Neuronal stem cell (in vitro differentiated cells): ENCODE results near the gene LRRC26.

ENCODE experiments used
- DNase-seq: peaks from one replicate; pipeline ENCODE4 v3.0.0-alpha.2; 2013; ENCODE audit warnings: low spot score
- H2AFZ ChIP-seq: one replicate; pipeline ENCODE4 v1.6.1; 2013; ENCODE audit warnings: mild to moderate bottlenecking, low read length, inconsistent platforms
- H2AK5ac ChIP-seq: 2 replicates; pipeline ENCODE4 v1.6.1; 2013; ENCODE audit warnings: low read depth, mild to moderate bottlenecking, inconsistent platforms, low read length, moderate library complexity, mixed read lengths
- H2BK120ac ChIP-seq: 2 replicates; pipeline ENCODE4 v1.6.1; 2013; ENCODE audit warnings: low read depth, mild to moderate bottlenecking, inconsistent platforms, low read length, moderate library complexity, mixed read lengths
- H2BK12ac ChIP-seq: one replicate; pipeline ENCODE4 v1.6.1; 2013; ENCODE audit warnings: low read length, inconsistent platforms
- H2BK15ac ChIP-seq: 2 replicates; pipeline ENCODE4 v1.6.1; 2013; ENCODE audit warnings: mild to moderate bottlenecking, low read length, inconsistent platforms, mixed read lengths
- H2BK5ac ChIP-seq: one replicate; pipeline ENCODE4 v1.6.1; 2013; ENCODE audit warnings: inconsistent platforms, mild to moderate bottlenecking, low read length, moderate library complexity
- H3K14ac ChIP-seq: one replicate; pipeline ENCODE4 v1.6.1; 2013; ENCODE audit warnings: low read length, inconsistent platforms
- H3K18ac ChIP-seq: 2 replicates; pipeline ENCODE4 v1.6.1; 2013; ENCODE audit warnings: low read length, inconsistent platforms
- H3K23ac ChIP-seq: 2 replicates; pipeline ENCODE4 v1.6.1; 2013; ENCODE audit warnings: low read depth, mild to moderate bottlenecking, mixed read lengths, low read length, inconsistent platforms; ENCODE audit not compliant: poor library complexity
- H3K27ac ChIP-seq: replicated peaks from 3 replicates; pipeline ENCODE4 v1.5.1; 2013; ENCODE audit warnings: low read length, inconsistent platforms
- H3K27me3 ChIP-seq, 3 experiments: 2 replicates each; pipeline ENCODE4 v1.6.1; 2013; ENCODE audit warnings: low read length in 3 of 3, mild to moderate bottlenecking in 2 of 3, inconsistent platforms in 1 of 3, low read depth in 1 of 3, mixed read lengths in 1 of 3, moderate library complexity in 1 of 3; ENCODE audit not compliant: control insufficient read depth in 3 of 3, insufficient read depth in 3 of 3
- H3K36me3 ChIP-seq, 2 donors: replicated peaks in 1 of 2; 2 replicates each; pipeline ENCODE4 v1.6.1; 2013; ENCODE audit warnings: low read length in 2 of 2; ENCODE audit not compliant: control insufficient read depth in 2 of 2, insufficient read depth in 2 of 2
- H3K4ac ChIP-seq: 2 replicates; pipeline ENCODE4 v1.6.1; 2013; ENCODE audit warnings: inconsistent platforms, mild to moderate bottlenecking, low read length, moderate library complexity
- H3K4me1 ChIP-seq, 2 donors: 1 replicate in 1 of 2; 2 replicates in 1 of 2; pipeline ENCODE4 v1.6.1; 2013; ENCODE audit warnings: low read length in 2 of 2, low read depth in 1 of 2; ENCODE audit not compliant: control insufficient read depth in 2 of 2, insufficient read depth in 1 of 2
- H3K4me2 ChIP-seq: one replicate; pipeline ENCODE4 v1.6.1; 2013; ENCODE audit warnings: mild to moderate bottlenecking, low read length, inconsistent platforms; ENCODE audit not compliant: insufficient read depth, poor library complexity, severe bottlenecking
- H3K4me3 ChIP-seq, 2 donors: 2 replicates each; pipeline ENCODE4 v1.5.1; 2013; ENCODE audit warnings: low read length in 2 of 2, mild to moderate bottlenecking in 2 of 2, inconsistent platforms in 1 of 2, moderate library complexity in 1 of 2
- H3K79me1 ChIP-seq: one replicate; pipeline ENCODE4 v1.6.1; 2013; ENCODE audit warnings: low read depth, mild to moderate bottlenecking, inconsistent platforms, low read length, moderate library complexity
- H3K9ac ChIP-seq: one replicate; pipeline ENCODE4 v1.6.1; 2013; ENCODE audit warnings: mild to moderate bottlenecking, low read depth, low read length, inconsistent platforms; ENCODE audit not compliant: poor library complexity
- H3K9me3 ChIP-seq, 2 donors: replicated peaks in 1 of 2; 2 replicates each; pipeline versions ENCODE3 to v1.6.1; 2013; ENCODE audit warnings: low read length in 2 of 2, mild to moderate bottlenecking in 2 of 2, inconsistent platforms in 1 of 2, low read depth in 1 of 2, mixed read lengths in 1 of 2, moderate library complexity in 1 of 2; ENCODE audit not compliant: control insufficient read depth in 2 of 2, insufficient read depth in 1 of 2
- H4K8ac ChIP-seq: one replicate; pipeline ENCODE4 v1.6.1; 2013; ENCODE audit warnings: low read depth, mild to moderate bottlenecking, inconsistent platforms, low read length, moderate library complexity
- H4K91ac ChIP-seq: one replicate; pipeline ENCODE4 v1.6.1; 2013; ENCODE audit warnings: low read length, low read depth, mild to moderate bottlenecking, inconsistent platforms; ENCODE audit not compliant: poor library complexity
- WGBS, 2 donors: extraction: QIAGEN DNeasy Blood & Tissue Kit; methylation state at CpG; one replicate each; pipeline ENCODE4 v1.1.7; 2013; ENCODE audit warnings: missing lambda C conversion rate in 2 of 2, mixed read lengths in 1 of 2; ENCODE audit not compliant: insufficient read length in 2 of 2, insufficient replicate concordance in 1 of 2; ENCODE audit errors: extremely low coverage in 2 of 2; 5-methylcytosine and 5-hydroxymethylcytosine counted together

LRRC26 gene

DNA sequence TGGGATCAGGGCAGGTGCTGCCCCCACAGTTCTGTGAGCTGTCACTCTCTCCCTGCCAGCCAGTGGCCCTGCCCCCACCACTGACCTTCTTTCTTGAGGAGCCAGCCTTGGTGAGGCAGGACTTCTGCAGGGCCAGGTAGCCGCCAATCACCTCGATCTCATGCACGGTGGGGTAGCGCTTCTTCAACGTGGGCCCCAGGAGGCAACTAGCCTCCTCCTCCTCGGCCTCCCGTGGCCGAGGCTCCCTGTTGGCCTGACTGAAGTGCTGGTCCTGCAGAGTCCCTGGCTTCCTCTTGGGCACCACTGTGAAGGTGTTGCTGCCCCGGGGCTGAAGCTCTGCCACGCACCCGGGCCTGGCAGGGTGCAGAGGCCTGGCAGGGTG lies 29.0 kb upstream of the LRRC26 start:
- Histone ChIP-seq H3K36me3 (peaks cover 0 to 8% of the 10 kb centered on the region in 2 donors), H3K9ac (no peak overlapping the region), H4K91ac (no peak overlapping the region), H3K4me3 (peak overlapping the region in 1 of 2 donors; percentile 71), H3K23ac (peak overlapping the region; percentile 8), H3K79me1 (peaks cover 23% of the 10 kb centered on the region), H2BK120ac (no peak overlapping the region), H2BK15ac (no peak overlapping the region), H4K8ac (no peak overlapping the region), H3K4me2 (no peak overlapping the region), H3K27ac (no peak overlapping the region), H2BK5ac (peak overlapping the region; percentile 71), H3K27me3 (no peaks in the 10 kb centered on the region), H3K9me3 (no peaks in the 10 kb centered on the region), H2BK12ac (peak overlapping the region; percentile 41), H2AK5ac (peak overlapping the region; percentile 37), H3K14ac (peak overlapping the region; percentile 56), H3K4ac (no peak overlapping the region), H3K18ac (no peak overlapping the region), H2AFZ (no peak overlapping the region), H3K4me1 (peaks cover 21 to 28% of the 10 kb centered on the region in 2 donors)
- WGBS, 2 donors = no CpG with 5 or more reads among the region's 11 CpGs
- no peak for DNase-seq

DNA sequence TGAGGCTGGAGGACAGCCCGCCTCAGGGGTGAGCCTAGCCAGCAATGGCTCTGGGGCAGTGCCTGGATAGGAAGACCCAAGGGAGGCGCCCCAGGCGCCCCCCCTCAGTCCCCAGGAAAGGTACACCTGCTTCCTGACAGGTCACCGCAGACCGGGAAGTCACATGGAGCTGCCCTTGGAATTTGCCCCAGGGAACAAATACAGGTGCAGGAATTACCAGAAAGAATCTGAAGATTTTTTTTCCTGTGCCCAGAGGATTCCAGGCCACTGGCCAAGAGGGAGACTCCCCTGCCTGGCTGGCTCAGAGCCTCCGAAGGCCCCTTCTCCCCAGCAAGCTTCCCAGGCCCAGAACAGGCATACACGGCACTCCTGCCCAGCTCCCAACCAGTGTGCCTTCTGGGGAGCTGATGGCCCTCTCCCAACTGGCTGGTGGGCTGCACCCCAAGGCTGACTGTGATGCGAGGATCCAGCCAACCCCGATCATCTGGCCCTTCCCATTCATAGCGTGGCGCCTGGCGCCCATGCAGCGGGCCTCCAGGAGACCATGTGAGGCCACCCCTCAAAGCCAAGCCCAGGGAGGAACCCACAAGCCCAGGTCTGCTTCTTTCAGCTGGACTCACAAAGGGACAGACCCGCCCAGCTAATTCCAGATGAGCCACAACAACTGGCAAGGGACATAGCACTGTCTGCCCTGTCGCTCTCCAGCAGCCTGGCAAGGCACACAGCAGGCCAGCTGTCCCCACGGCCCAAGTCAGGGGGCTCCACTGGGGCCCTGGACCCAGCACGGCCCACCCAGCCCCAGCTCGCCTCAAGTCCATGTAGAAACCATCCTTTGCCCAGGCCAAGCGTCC lies 28.4 kb upstream of the LRRC26 start:
- no CpG with 5 or more reads among the region's 19 CpGs for WGBS, 2 donors
- no peak overlapping the region for H3K4me2 ChIP-seq
- DNase-seq = no peak
- peak overlapping the region; percentile 71 for H2BK5ac ChIP-seq
- no peak overlapping the region for H3K18ac ChIP-seq
- H2BK12ac ChIP-seq = peak overlapping the region; percentile 41
- H3K23ac ChIP-seq = peak overlapping the region; percentile 8
- no peaks in the 10 kb centered on the region for H3K9me3 ChIP-seq
- H3K4me1 ChIP-seq = peaks cover 21 to 28% of the 10 kb centered on the region in 2 donors
- H2AK5ac ChIP-seq = peak overlapping the region; percentile 37
- no peak overlapping the region for H2AFZ ChIP-seq
- no peak overlapping the region for H2BK15ac ChIP-seq
- H3K14ac ChIP-seq = no peak overlapping the region
- peak overlapping the region in 1 of 2 donors; percentile 9 for H3K4me3 ChIP-seq
- no peak overlapping the region for H3K4ac ChIP-seq
- H3K79me1 ChIP-seq = peaks cover 26% of the 10 kb centered on the region
- no peak overlapping the region for H4K8ac ChIP-seq
- H3K27ac ChIP-seq = no peak overlapping the region
- no peak overlapping the region for H2BK120ac ChIP-seq
- H4K91ac ChIP-seq = no peak overlapping the region
- peak overlapping the region; percentile 60 for H3K9ac ChIP-seq
- no peaks in the 10 kb centered on the region for H3K27me3 ChIP-seq
- H3K36me3 ChIP-seq = peaks cover 0 to 3% of the 10 kb centered on the region in 2 donors

GRCh38 chr9:137195525-137196220 lies 25.8 kb upstream of the LRRC26 start:
- Histone ChIP-seq H3K4me1 (peaks cover 15 to 19% of the 10 kb centered on the region in 2 donors), H4K8ac (peak overlapping the region; percentile 17), H3K14ac (no peak overlapping the region), H3K4me2 (no peak overlapping the region), H4K91ac (no peak overlapping the region), H2AK5ac (no peak overlapping the region), H3K9ac (no peak overlapping the region), H3K18ac (no peak overlapping the region), H3K4ac (no peak overlapping the region), H3K27me3 (no peaks in the 10 kb centered on the region), H3K4me3 (no peak overlapping the region), H3K79me1 (peaks cover 31% of the 10 kb centered on the region), H3K23ac (peak overlapping the region; percentile 73), H2BK5ac (peak overlapping the region; percentile 48), H3K9me3 (peaks cover 0 to 1% of the 10 kb centered on the region in 2 donors), H3K36me3 (peaks cover 2 to 18% of the 10 kb centered on the region in 2 donors), H3K27ac (no peak overlapping the region), H2BK15ac (peak overlapping the region; percentile 21), H2BK12ac (no peak overlapping the region), H2AFZ (no peak overlapping the region), H2BK120ac (no peak overlapping the region)
- DNase-seq = no peak
- WGBS, 2 donors = no CpG with 5 or more reads among the region's 21 CpGs

DNA sequence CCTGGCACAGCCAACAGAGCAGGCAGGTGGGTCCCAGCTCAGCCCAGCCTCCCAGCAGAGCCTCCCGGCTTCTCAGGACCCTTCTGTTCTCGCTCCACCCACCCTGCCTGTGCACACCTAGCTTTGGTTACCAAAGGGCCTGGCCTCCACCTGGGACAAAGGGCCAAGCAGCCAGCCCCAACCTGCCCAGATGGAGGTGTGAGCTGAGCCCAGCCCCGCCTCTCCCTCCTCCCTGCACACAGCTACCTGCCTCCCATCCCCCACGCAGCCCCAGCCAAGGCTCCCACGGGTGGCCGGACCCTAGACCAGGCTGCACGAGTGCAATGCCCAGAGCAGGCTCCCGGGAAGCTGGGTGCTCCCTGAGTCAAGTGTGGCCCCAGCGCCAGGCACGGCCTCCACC lies 25.1 kb upstream of the LRRC26 start:
- peaks cover 15 to 21% of the 10 kb centered on the region in 2 donors for H3K4me1 ChIP-seq
- peak overlapping the region; percentile 21 for H2AK5ac ChIP-seq
- no peak overlapping the region for H2BK5ac ChIP-seq
- no peak overlapping the region for H4K8ac ChIP-seq
- H3K4ac ChIP-seq = no peak overlapping the region
- H3K79me1 ChIP-seq = peaks cover 31% of the 10 kb centered on the region
- no peak overlapping the region for H3K14ac ChIP-seq
- no peak overlapping the region for H3K4me2 ChIP-seq
- H3K36me3 ChIP-seq = peaks cover 7 to 25% of the 10 kb centered on the region in 2 donors
- H2BK120ac ChIP-seq = peak overlapping the region; percentile 87
- H2AFZ ChIP-seq = no peak overlapping the region
- peak overlapping the region; percentile 44 for H3K9ac ChIP-seq
- no peak for DNase-seq
- no peak overlapping the region for H3K27ac ChIP-seq
- H3K27me3 ChIP-seq = no peaks in the 10 kb centered on the region
- WGBS, 2 donors = no CpG with 5 or more reads among the region's 10 CpGs
- no peak overlapping the region for H2BK12ac ChIP-seq
- no peak overlapping the region for H3K4me3 ChIP-seq
- no peak overlapping the region for H4K91ac ChIP-seq
- no peak overlapping the region for H2BK15ac ChIP-seq
- no peak overlapping the region for H3K18ac ChIP-seq
- H3K9me3 ChIP-seq = peaks cover 0 to 1% of the 10 kb centered on the region in 2 donors
- H3K23ac ChIP-seq = peak overlapping the region; percentile 65
